ENCODE data around the gene ZNF593. TPM values are rescaled to one million over a fixed set of nuclear protein-coding genes. Genes with fewer than 3 reads are reported as not detected.

The ZNF593 gene
- total and polyA plus RNA-seq, 9 of the 15 experiments (the other 6 are each of a cell fraction or from before 2014, with no cell fraction given) = 9.8 to 334 (median 48.2) TPM

- Histone ChIP-seq H3K9me1 (ENCODE audit: control insufficient read depth, insufficient read depth, low read length) (peaks cover 4% of the 10 kb centered on the region), H3K9ac (ENCODE audit: insufficient read depth in 1 of 2, low read depth in 2 of 2, low read length in 2 of 2) (peak within 1 kb of the TSS; percentile 88 to 98), H3K4me3 (peak within 1 kb of the TSS; percentile 89), H3K27ac (ENCODE audit: extremely low read depth, low read depth, low read length) (peak within 1 kb of the TSS; percentile 85), H3K27me3 (ENCODE audit: control insufficient read depth in 2 of 2, insufficient read depth in 2 of 2, low read length in 2 of 2) (no peaks in the 10 kb centered on the region), H3K36me3 (ENCODE audit: control insufficient read depth, insufficient read depth, low read length) (peaks cover 17% of the 10 kb centered on the region; the same call in 1 of the 3 replicates), H3K4me1 (replicated peaks in 1 of 2; ENCODE audit: control insufficient read depth in 2 of 2, insufficient read depth in 2 of 2, low read length in 2 of 2) (peaks cover 18 to 34% of the 10 kb centered on the region in 2 experiments), H3K4me2 (ENCODE audit: insufficient read depth, low read length) (peak within 1 kb of the TSS; percentile 96), H4K20me1 (replicated peaks; ENCODE audit: control insufficient read depth, insufficient read depth, low read length) (no peaks in the 10 kb centered on the region), H2AFZ (ENCODE audit: low read depth, low read length) (no peak within 1 kb of the TSS), H3K9me3 (replicated peaks; ENCODE audit: control insufficient read depth, insufficient read depth, low read depth, low read length) (no peaks in the 10 kb centered on the region), H3K79me2 (ENCODE audit: control insufficient read depth, insufficient read depth, low read length) (peaks cover 21% of the 10 kb centered on the region)
- intact Hi-C loops (cut with micrococcal nuclease) (loop anchor here (10.0 kb wide), 1 partner anchor 213 kb away; no protein-coding TSS in a partner anchor), in situ Hi-C loops (cut with MboI) (no loop called here)
- ChIA-PET CTCF (ENCODE audit: low intra/inter-chr PET ratio) (no interaction called here), POLR2A (interaction anchor here (0.6 to 1.8 kb wide), 7 partner anchors 11 to 310 kb away, joined by 3 to 7 read pairs (median 4); no protein-coding TSS in a partner anchor)
- BruUV-seq (replicated peaks) = no TSS peak
- DNase-seq (ENCODE audit: extremely low read depth in 1 of 4, low spot score in 3 of 4) (peak in 2 of 4 experiments; percentile 62 to 65), ATAC-seq (no peak), FAIRE-seq (no peak)
- WGBS (ENCODE audit: insufficient coverage, low coverage, missing lambda C conversion rate) = 84% methylated on average over 26 of the region's 34 CpGs
- peak; percentile 58; the same call in 1 of the 2 replicates for TF ChIP-seq TFAP4 (CRISPR knock-in tag; IDR thresholded peaks at IDR 0.05; ENCODE audit: borderline replicate concordance)
- TF ChIP-seq CGGBP1 (CRISPR knock-in tag; IDR thresholded peaks at IDR 0.05) = no peak
- no peak for TF ChIP-seq NFYB (IDR thresholded peaks at IDR 0.05; ENCODE audit: extremely low read depth, insufficient read length)
- TF ChIP-seq POLR2H (tag; IDR thresholded peaks at IDR 0.05; ENCODE audit: low read depth) = no peak
- TF ChIP-seq ZNF740 (CRISPR knock-in tag; IDR thresholded peaks at IDR 0.05) = 0 out of 2 replicates have a peak, but pooled peaks have one; percentile 33
- TF ChIP-seq ZNF740 (tag; IDR thresholded peaks at IDR 0.05) = no peak
- TF ChIP-seq MTA3 (IDR thresholded peaks at IDR 0.05; ENCODE audit: borderline replicate concordance) = no peak
- no peak for TF ChIP-seq ATF7 (IDR thresholded peaks at IDR 0.05)
- no peak for TF ChIP-seq FOXK1 (CRISPR knock-in tag; IDR thresholded peaks at IDR 0.05; ENCODE audit: borderline replicate concordance)
- TF ChIP-seq PYGO2 (tag; IDR thresholded peaks at IDR 0.05) = no peak
- TF ChIP-seq NFIC (IDR thresholded peaks at IDR 0.05) = no peak
- TF ChIP-seq STAT6 (CRISPR knock-in tag; IDR thresholded peaks at IDR 0.05) = peak; percentile 49; the same call in 1 of the 2 replicates
- no peak for TF ChIP-seq RBM39 (optimal IDR thresholded peaks at IDR 0.05; ENCODE audit: low read depth, low read length)
These were observed 1.7 kb downstream of the ZNF593 start, which contains the start of gene ZNF593OS for GRCh38 chr1:26171084-26172072. TSS of gene ZNF593OS (minus strand) at chr1:26171832. CDS start at chr1:26171661, 171 bp downstream.
